ENCODE data around the gene UBE2I.
"Not testable (repeated sequence)": the region's sequence is repeated elsewhere in the genome, so short reads cannot be mapped to it uniquely, and the experiment has no call there.

UBE2I gene

GRCh38 chr16:1293921-1294656 is 15.3 kb upstream of the UBE2I start:
- DNase-seq (ENCODE audit: low read depth), result no peak

GRCh38 chr16:1295465-1295864 is 14.0 kb upstream of the UBE2I start:
- DNase-seq (ENCODE audit: low read depth), result no peak

- DNase-seq (ENCODE audit: low read depth), result not testable (repeated sequence)
These were observed 12.8 kb upstream of the UBE2I start for GRCh38 chr16:1296688-1297017.

GRCh38 chr16:1297018-1297696 is 12.3 kb upstream of the UBE2I start:
- DNase-seq (ENCODE audit: low read depth), result no peak

GRCh38 chr16:1298406-1298805 is 11.0 kb upstream of the UBE2I start:
- DNase-seq (ENCODE audit: low read depth), result no peak

- no peak for DNase-seq (ENCODE audit: low read depth)
These were observed 10.2 kb upstream of the UBE2I start for GRCh38 chr16:1299012-1299867.

- DNase-seq (ENCODE audit: low read depth), result no peak
These were observed 9.6 kb upstream of the UBE2I start for GRCh38 chr16:1299868-1300203.

- peak; percentile 57 for DNase-seq (ENCODE audit: low read depth)
These were observed 8.6 kb upstream of the UBE2I start for GRCh38 chr16:1300664-1301476.

GRCh38 chr16:1301562-1301961 is 7.9 kb upstream of the UBE2I start:
- DNase-seq (ENCODE audit: low read depth), result no peak

- no peak for DNase-seq (ENCODE audit: low read depth)
These were observed 3.6 kb upstream of the UBE2I start for GRCh38 chr16:1305823-1306222.

- DNase-seq (ENCODE audit: low read depth), result no peak
These were observed 3.1 kb upstream of the UBE2I start for GRCh38 chr16:1306334-1306733.

- DNase-seq (ENCODE audit: low read depth), result no peak
These were observed 1.1 kb upstream of the UBE2I start for GRCh38 chr16:1308036-1308976.

- peak; percentile 42 for DNase-seq (ENCODE audit: low read depth)
These were observed 724 bp downstream of the UBE2I start for GRCh38 chr16:1309888-1310831.

GRCh38 chr16:1310832-1311200 is 1.4 kb downstream of the UBE2I start:
- no peak for DNase-seq (ENCODE audit: low read depth)

- DNase-seq (ENCODE audit: low read depth), result no peak
These were observed 1.8 kb downstream of the UBE2I start for GRCh38 chr16:1311212-1311737.

- DNase-seq (ENCODE audit: low read depth), result no peak
These were observed 2.5 kb downstream of the UBE2I start for GRCh38 chr16:1311738-1312466.

GRCh38 chr16:1312467-1312816 is 3.0 kb downstream of the UBE2I start:
- no peak for DNase-seq (ENCODE audit: low read depth)

GRCh38 chr16:1312903-1313302 is 3.5 kb downstream of the UBE2I start:
- DNase-seq (ENCODE audit: low read depth), result no peak

Data from T follicular helper cell (primary cell).